ENCODE results near the gene GALNT16.

Gene GALNT16

GRCh38 chr14:69319911-69320310 is 60.0 kb downstream of the GALNT16 start:
- DNase-seq, result no peak

DNA sequence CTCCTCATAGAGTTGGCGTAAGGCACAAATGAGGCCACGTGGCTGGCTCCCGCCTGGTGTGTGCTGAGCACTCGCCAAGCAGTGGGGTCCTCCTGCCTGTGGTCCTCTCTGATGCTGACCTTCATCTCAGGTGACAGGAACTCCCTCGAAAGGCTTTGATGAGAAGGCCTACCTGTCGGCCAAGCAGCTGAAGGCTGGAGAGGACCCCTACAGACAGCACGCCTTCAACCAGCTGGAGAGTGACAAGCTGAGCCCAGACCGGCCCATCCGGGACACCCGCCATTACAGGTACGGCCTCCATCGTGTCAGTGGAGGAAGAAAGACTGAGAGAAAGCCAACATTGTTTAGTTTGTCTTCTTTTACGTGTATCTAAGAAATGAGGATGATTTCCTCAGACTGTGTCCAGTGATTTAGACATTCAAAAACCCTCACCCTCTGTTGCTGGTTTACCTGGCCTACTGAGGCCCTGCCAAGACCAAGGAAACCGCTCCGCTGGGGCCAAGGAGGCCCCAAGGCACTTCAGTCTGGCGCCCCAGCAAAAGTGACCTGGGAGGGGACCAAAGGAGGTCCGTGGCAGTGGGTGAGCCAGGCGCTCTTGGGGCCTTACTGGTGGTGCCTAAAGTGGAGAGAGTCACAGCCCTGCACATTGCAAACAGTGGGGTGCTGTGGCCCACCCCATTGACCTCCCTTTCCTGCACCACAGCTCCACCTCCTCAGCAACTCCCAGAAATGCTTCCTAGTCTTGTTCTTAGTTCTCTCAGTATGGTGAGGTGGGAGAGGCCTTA is 60.8 kb downstream of the GALNT16 start:
- DNase-seq, result no peak

DNA sequence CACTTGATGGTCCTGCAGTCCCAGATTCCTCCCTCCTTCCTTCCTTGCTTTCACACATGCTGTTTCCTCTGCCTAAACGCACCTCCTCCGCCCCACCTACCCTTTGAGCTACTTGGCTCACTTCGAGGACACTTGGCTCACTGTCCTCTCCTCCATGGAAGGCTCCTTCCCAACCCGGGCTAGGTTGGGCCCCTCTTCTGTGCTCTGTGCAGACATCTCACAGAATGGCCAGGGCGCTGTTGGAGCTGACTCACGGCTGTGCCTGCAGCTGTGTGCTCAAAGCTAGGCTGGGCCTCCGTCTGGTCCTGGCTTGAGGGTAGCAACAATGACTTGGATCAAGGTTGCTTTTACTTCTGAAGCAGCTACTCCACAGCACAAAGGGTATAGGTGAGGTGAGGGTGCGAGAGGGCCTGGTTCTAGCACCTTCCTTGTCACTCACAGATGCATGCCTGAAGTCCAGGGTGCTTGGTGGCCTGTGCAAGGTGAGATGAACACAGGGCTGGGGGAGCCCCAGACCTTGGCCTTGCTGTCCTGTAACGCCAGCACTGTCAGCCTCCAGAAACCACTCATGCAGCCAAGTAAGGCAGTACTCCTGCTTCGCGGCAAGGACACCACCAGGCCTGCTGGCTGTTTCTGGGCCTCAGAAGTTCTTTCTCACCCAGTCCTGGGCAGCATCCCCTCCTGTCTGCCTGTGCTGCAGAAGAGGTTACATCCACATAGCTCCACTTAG is 61.8 kb downstream of the GALNT16 start:
- DNase-seq, result no peak

DNA sequence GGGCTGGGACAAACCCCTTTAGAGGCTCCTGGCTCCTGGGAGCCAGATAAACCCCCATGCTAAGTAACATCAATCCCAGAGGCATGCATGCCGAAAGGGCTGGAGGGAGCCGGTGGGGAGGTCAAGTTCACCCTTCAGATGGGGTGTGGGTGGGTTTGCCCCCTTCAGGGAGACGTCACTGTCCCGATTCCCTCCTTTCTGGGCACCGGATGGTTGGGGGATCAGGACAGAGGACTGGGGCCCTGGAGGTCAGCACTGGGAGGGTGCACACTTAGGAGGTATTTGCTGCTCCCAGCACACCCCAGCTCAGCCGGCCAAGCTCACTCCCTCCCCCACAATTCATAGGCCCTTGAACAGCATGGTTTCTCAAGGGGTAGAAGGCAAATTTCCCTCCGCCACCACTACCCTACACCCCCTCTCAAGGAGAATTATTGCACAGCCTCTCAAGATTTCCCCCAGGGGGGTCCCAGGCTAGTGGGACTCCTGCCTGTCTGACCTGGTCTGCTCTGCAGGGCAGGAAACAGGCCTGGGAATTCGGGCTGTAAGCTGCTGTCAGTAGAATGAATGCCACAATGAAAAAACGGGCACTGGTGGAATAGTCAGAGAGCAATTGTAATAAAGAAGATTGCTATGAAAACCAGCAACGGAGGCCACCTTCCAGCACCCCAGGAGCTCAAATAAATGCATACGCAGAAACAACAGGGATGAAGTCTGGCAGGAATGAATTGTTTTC is 63.5 kb downstream of the GALNT16 start:
- no peak for DNase-seq

DNA sequence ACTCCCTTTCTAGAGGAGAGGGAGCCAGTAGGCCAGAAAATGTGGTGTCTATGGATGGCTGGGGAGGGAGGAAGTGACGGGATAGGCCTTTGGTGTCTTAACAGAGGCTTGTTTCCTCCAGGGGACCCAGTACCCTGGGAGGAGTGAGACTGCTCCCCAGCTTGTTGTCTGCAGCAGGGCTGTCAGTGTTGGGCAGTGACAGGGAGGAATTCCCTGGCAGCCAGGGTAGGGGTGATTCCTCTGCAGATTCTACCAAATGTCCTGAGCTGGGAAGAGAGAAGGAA is 64.0 kb downstream of the GALNT16 start:
- DNase-seq, result no peak

GRCh38 chr14:69324341-69324931 is 64.5 kb downstream of the GALNT16 start:
- no peak for DNase-seq

GRCh38 chr14:69325086-69325485 is 65.1 kb downstream of the GALNT16 start:
- no peak for DNase-seq

GRCh38 chr14:69325646-69326265 is 65.8 kb downstream of the GALNT16 start:
- no peak for DNase-seq

DNA sequence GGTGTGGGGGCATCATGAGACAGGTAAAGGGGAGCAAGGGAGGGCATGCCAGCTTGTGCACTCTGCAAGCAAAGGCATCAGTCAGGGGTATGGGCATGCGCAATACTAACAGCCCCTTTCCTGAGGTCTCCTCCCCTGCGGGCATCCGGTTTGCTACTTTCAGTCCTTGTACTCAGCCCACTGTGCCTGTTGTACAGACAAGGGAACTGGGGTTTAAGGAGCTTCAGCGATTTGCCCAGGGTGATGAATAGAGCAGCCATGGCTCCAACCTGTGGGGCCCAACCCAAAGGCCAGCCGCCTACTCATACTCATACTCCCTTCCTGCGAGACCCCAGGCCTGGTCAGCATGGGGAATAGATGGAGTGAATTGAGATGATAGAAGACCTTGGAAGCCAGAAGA is 66.7 kb downstream of the GALNT16 start:
- no peak for DNase-seq

DNA sequence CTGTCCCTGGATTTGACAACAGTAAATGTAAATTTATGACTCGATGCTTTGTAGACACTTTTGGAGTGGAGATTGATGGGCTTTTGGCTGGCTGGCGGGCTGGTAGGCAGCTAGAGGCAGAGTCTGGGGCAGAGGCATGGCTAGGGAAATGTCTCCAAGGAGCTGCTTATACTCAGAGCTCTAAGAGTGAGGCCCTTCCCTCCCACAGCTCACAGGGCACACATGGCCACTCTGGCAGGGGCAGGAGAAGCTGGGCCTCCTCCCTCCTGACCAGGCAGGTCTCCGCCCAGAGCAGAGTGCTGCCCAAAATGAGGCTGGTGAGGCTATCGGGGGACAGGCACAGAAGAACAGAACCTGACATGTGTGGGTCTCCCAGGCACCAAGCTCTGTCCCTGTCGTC is 67.5 kb downstream of the GALNT16 start:
- DNase-seq, result no peak

GRCh38 chr14:69328317-69328716 is 68.4 kb downstream of the GALNT16 start:
- DNase-seq, result no peak

DNA sequence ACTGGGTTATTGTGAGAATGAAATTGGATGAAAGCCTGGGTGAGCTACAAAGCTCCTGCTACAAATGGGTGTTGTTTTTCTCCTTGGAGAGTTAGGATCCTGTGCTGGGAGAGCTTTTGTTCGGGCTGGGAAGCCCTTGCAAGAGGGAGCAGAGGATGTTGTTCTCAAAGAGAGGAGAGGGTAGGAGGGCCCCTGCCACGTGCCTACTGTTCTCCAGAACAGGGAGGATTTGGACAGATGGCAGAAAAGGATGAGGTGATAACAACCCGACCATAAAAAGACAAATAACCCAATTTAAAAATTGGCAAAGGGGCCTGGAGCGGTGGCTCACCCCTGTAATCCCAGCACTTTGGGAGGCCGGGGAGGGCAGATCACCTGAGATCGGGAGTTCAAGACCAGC is 68.8 kb downstream of the GALNT16 start:
- peak; percentile 57 for DNase-seq

DNA sequence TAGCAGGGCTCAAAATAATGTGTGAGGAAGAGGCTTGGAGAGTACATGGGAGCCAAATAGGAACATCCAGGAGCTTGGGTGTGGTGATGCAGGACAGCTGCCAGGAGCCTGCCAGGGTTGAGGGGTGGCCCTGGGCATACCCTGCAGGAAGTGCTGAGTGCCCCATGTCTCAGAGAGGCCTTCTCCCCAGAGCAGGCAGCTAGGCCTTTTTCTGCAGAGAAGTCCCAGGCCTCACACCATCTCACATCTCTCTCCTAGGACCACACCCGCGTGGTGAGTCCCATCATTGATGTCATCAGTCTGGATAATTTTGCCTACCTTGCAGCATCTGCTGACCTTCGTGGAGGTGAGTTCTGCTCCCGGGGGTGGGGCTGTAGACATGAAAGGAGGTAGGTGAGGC is 71.2 kb downstream of the GALNT16 start:
- no peak for DNase-seq

DNA sequence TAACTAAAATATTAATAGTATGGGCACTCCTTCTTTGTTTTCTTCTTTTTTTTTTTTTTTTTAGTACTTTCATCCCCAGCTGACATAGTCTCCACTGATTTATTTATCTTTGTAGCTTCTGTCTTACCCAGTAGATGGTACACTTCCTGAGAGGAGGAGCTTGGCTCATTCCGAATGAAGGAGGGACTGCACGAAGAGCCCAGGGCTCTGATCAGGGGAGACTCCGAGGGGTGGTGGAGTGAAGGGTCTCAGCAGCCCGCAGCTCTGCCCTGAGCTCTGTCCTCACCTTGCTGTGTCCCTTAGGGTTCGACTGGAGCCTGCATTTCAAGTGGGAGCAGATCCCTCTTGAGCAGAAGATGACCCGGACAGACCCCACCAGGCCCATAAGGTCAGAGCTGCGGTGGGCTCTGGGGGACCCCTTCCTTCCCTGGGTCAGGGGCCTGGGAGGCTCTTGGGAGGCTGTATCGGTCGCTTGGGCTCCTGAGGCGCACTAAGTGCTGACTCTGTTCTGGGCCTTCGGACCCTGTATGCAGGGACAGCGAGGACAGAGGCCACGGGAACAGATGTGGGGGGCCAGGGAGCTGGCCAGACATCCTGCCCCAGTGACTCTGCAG is 72.9 kb downstream of the GALNT16 start:
- DNase-seq, result no peak

GRCh38 chr14:69333791-69334337 is 73.9 kb downstream of the GALNT16 start:
- DNase-seq, result no peak

GRCh38 chr14:69334576-69334975 is 74.6 kb downstream of the GALNT16 start:
- DNase-seq, result no peak

DNA sequence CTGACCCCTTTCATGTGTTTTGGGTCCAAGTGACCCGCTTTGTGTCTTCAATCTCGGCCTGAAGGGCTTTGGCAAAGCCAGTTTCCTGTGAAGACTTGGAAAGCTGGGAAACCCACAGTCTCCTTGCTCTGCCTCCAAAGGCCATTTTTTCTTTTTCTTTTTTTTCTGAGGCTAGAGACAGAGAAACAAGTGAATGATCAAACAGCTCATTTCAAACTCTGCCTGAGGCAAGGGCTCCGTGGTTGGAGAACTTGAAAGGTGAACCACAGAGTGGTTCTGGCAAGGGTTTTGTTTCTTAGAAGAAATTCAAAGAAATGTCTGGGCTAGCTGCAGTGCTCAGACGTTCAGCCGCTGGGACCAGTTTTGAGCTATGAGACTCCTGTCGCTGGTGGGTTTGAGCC is 75.4 kb downstream of the GALNT16 start:
- DNase-seq, result no peak

- DNase-seq, result no peak
These were observed 78.0 kb downstream of the GALNT16 start for GRCh38 chr14:69337984-69338383.

DNA sequence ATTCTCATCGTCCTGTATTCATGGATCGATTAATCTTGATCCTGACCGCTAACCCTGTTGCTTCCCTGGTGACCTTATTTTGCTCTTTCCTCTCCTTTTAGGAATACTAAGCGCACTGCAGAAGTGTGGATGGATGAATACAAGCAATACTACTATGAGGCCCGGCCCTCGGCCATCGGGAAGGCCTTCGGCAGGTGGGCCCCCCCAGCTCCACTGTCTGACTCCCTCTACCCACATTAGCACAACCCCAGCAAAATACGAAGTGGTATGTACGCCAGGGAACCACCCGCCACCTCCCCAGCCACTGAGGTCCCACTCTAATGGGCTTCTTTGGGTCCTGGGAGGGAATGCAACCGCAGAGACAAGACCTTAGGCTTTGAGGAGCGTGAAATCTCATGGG is 79.5 kb downstream of the GALNT16 start:
- DNase-seq, result no peak

DNA sequence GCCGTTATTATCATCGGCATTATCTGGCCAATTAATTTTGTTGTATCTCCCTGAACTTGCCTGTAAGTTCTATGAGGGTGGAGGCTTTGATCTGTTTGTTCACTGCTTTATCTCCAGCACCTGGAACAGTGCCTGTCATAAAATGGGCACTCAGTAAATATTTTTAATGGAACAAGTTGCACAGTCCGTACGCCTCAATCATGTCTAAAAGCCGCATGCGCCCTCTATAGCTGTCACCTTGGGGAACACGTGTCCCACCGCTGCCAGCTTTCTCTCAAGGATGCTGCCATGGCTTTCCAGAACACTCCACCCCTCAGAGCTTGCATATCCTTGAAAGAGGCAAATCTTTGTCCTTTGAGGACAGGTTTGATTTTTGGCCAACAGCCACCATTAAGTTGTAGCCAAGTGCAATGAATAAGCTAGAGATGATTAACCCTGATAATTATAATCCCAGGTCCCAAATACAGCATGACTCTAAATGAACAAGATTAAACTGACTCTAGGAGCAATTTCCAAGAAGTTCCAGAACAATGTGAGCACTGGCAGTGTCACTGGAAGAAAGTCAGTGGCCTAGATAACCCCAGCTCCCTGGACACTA is 83.1 kb downstream of the GALNT16 start:
- no peak for DNase-seq

- no peak for DNase-seq
These were observed 84.2 kb downstream of the GALNT16 start for GRCh38 chr14:69344171-69344570.

DNA sequence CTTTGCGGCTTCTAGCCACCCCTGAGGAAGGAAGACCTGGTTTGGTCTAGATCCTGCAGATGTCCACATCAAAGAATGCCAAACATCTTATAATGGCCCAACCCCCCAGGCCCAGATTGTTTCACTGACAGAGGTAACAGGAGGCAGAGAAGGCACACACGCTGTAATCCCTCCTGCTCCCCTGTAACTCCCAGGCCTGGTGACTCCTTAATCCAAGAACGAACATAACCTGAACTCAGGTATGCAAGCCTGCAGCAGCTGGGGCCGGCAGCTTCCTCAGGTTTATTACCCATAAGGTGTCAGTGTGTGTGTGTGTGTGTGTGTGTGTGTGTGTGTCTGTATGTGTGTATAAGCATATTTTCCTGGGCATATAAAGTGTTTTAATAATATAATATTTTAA is 85.4 kb downstream of the GALNT16 start:
- DNase-seq, result no peak

All from NCI-H146 (cell line).